HG03354 (cell line): ENCODE measurements around the gene MPEG1.

ENCODE experiments used
- ATAC-seq: cut with Tn5 transposase; IDR thresholded peaks from one replicate; pipeline ENCODE4 v1.9.1; 2021; ENCODE audit warnings: mild to moderate bottlenecking; ENCODE audit not compliant: unreplicated experiment, poor library complexity, severe bottlenecking

MPEG1 gene

GRCh38 chr11:59212744-59213631 is at the start of gene MPEG1:
Gene MPEG1, minus strand, starts transcription at chr11:59212927. Its CDS starts 62 bp downstream, at chr11:59212865.
- no peak for ATAC-seq

GRCh38 chr11:59262177-59262818 is 49.6 kb upstream of the MPEG1 start:
- no peak for ATAC-seq

GRCh38 chr11:59261150-59261549 is 48.4 kb upstream of the MPEG1 start:
- ATAC-seq, result no peak

GRCh38 chr11:59259867-59260475 is 47.2 kb upstream of the MPEG1 start:
- peak; percentile 43 for ATAC-seq

- peak; percentile 44 for ATAC-seq
Measured at GRCh38 chr11:59259047-59259446, 46.3 kb upstream of the MPEG1 start.

GRCh38 chr11:59255281-59255680 is 42.6 kb upstream of the MPEG1 start:
- ATAC-seq, result no peak

- ATAC-seq, result no peak
Measured at GRCh38 chr11:59254286-59254685, 41.6 kb upstream of the MPEG1 start.

GRCh38 chr11:59253001-59253400 is 40.3 kb upstream of the MPEG1 start:
- no peak for ATAC-seq

- ATAC-seq, result no peak
Measured at GRCh38 chr11:59249535-59249934, 36.8 kb upstream of the MPEG1 start.

GRCh38 chr11:59247531-59248227 is 35.0 kb upstream of the MPEG1 start:
- no peak for ATAC-seq

- ATAC-seq, result no peak
Measured at GRCh38 chr11:59243633-59244032, 30.9 kb upstream of the MPEG1 start.

- no peak for ATAC-seq
Measured at GRCh38 chr11:59240322-59240721, 27.6 kb upstream of the MPEG1 start.

GRCh38 chr11:59226396-59226795 is 13.7 kb upstream of the MPEG1 start:
- ATAC-seq, result no peak

GRCh38 chr11:59225017-59225416 is 12.3 kb upstream of the MPEG1 start:
- peak; percentile 43 for ATAC-seq

GRCh38 chr11:59224351-59224928 is 11.7 kb upstream of the MPEG1 start:
- peak; percentile 57 for ATAC-seq

GRCh38 chr11:59223611-59224010 is 10.9 kb upstream of the MPEG1 start:
- ATAC-seq, result no peak

- ATAC-seq, result no peak
Measured at GRCh38 chr11:59223177-59223576, 10.4 kb upstream of the MPEG1 start.

GRCh38 chr11:59222464-59223060 is 9.8 kb upstream of the MPEG1 start:
- no peak for ATAC-seq

- no peak for ATAC-seq
Measured at GRCh38 chr11:59221441-59221840, 8.7 kb upstream of the MPEG1 start.
